ENCODE data around the gene PODXL2.
"Not testable (repeated sequence)": the region's sequence is repeated elsewhere in the genome, so short reads cannot be mapped to it uniquely, and the experiment has no call there.

PODXL2 gene

DNA sequence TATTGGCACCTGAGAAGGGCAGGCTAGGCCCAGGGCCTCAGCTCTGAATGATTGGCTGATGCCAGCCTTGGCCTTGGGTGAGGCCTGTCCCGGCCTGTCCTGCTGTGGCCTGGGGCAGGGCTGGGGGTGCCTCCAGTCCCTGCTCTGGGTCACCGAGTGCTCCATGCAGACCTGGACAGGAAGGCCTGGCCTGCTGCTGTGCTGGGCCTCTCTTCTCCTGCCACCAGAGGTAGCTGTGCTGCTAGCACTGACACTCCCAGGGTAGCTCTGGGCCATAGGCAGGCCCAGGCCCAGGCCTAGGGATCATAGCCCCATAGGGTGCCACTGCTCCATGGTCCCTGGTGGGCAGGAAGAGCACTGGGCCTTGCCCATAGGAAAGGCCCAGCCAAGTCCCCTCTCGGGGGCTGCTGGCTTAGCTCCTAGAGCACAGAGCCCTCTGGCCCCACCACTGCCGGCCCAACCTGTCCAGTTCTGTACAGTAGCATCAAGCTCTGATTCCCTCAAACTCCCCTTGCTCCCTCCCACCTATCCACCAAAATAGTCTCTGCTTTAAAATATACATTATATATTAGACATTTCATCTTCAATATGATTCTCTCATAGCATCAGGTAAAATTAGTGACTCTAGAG is 62.0 kb downstream of the PODXL2 start:
- DNase-seq = no peak

DNA sequence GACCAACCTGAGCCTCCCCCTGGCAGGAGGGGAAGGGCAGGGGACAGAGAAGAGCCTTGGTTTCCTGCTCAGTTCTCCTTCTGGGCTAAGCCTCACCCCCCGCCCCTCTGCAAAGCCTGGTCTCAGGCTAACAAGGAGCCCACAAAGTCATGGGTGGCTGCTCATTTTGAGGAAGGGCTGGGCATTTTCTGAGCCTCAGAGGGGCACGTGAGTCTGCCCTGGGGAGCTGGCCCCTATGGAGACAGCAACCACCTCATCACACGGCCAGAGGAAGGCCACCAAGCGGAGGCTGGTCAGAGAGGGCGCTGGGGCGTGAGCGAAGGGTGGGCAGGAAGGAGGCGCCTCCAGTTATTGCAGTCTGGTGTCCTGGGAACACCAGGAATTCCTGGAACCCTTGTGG is 62.5 kb downstream of the PODXL2 start:
- no peak for DNase-seq

DNA sequence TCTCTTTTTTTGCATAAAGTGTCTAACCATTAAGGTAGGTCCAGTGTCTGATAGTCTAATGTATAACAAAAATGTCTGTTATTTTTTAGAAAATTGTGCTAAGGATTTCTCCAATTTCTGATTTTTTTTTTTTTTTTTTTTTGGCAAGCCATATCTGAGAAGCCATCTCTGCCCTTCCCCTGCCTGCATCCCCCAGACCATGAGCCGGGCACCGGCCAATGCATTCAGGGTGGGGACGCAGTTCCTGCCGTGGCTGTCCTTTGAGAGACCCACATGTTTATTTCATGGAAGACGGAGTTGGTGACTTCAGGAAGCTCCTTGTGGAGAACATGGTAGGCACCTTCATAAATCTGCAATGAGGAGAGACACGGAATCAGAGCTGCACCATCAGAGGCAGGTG is 63.0 kb downstream of the PODXL2 start:
- no peak for DNase-seq

DNA sequence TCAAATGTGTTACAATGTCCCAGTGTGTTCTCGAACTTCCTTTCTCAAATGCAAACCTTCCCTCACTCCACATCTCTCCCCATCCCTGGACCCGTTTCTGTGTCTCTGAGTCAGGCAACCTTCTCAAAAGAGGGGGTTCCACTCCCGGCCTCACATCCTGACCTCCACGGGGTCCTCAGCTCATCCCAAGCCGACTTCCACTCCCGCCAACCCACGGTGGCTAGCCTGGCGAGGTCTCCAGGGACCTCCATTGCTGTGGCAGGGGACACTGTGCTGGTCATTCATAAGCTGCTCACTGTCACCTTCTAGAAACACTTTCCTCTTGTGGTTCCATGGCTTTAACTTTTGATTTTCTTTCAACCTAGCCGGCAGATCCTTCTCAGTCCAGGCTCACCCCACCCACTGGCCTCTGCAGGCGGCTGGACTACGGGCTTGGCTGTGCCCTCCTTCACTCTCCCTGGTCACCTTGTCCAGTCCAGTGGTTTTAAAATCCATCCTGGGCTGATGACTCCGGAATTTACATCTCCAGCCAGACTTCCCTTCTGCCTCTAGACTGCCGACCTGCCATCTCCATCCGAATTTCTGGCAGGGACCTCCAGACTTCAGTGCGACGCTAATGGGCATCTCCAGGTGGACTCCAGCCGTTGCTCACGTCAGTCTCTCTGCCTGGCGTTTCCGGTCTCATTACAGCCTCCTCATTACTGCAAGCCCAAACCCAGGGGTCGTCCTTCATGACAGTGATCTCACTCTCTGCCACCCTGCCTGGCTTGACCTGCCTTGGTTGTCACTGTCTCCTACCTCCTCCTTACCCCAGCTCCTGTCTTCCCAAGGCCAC is 63.7 kb downstream of the PODXL2 start:
- no peak for DNase-seq

DNA sequence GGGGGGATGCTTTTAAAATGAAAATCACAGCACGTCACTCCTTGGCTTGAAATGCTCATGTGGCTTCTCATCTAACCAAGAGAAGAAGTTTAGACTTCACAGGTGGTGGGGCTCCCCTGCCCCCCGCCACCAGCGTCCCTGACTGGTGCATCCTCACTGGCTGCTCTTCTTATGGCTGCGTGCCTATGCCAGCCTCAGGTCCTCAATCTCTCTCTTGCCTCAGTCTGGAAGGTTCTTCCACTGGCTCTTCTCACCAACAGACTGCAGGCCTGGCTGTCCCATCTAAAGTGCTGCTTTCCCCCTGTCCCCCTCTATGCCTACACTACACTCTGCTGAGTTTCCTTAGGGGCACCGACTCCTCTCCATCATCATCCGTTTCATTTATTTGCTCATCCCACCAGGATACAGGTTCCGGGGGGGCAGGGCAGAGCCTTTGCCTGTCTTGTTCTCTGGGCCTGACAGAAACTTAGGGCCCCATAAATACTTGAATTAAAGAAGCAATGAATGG is 64.4 kb downstream of the PODXL2 start:
- no peak for DNase-seq

DNA sequence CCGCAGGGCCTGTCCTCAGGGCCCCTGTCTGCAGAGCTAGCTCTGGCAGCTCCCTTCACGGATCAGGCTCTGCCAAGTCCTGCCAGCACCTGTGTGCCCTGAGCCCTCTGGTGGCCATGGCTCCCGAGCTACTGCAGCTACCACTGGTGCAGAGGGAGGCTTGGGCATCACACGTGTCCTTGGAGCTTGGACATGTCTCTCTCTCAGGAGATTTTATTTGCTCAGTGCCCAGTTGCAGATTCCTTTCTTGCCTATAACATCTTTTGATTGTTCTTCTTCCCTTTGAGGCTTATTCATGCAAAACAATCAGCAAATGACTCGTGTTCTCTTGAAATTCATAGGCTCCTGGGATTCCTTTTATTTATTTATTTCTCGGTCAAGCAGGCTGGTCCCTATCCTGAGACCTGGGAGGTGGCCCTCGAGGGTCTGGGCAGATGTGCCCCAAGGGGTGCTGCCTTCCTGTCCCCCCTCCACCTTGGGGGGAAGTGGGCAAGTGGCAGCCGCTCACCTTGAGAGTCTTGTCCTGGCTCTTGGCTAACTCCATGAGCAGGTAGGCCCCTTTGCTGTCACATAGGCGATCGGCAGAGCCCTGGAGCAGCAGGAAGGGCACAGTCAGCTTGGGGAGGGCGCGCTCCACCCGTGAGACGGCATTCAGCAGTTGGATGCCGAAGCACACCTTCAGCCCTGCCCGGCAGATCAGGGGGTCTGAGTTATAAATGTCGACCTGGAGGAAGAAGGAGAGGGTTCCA is 65.7 kb downstream of the PODXL2 start:
- DNase-seq = peak; percentile 67

DNA sequence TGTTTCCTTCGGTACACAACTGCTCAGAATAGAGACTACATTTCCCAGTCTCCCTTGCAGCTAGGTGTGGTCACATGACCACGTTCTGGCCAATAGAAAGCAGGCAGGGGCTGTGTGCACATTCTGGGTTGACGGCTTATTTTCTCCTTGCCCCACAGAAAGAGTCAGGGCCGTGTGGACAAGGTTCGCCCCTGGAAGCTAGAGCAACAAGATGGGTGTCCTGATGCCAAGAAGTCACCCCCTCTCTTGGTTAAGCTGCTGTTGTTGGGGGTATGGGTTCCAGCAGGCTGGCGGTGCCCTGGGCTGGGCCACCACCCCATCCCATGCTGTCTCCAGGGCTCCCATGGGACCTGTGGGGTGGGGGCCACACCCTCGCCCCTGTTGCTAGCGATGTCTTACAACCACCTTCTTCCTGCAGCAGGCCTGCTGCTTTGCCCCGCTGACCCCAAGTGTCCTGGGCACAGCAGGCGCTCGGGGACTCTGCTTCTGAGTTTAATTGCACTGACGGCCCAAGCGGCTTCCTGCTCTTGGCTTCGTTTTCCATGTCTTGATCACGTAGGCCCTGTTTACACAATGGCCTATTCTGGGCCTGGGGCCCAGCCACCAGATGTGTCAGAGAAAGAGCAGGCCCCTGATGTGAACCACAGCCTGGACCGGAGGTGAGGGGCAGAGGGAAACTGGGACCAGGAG is 68.7 kb downstream of the PODXL2 start:
- peak; percentile 92 for DNase-seq

DNA sequence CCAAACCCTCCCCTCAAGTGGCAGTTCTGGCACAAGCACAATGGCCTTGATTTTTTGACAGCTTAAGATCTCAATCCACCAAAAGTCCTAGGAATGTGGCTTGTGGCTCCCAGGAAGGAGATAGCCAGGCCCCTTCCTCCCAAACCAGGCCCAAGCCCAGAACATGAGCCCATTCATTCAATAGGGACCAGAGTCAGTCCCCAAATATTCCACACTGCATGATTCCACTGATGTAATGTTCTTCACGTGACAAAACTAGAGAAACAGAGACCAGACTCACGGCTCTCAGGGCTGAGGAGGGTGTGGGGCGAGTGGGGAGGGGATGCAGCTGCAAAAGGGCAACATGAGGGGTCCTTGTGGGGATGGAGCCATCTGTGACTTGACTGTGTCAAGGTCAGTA is 69.3 kb downstream of the PODXL2 start:
- no peak for DNase-seq

DNA sequence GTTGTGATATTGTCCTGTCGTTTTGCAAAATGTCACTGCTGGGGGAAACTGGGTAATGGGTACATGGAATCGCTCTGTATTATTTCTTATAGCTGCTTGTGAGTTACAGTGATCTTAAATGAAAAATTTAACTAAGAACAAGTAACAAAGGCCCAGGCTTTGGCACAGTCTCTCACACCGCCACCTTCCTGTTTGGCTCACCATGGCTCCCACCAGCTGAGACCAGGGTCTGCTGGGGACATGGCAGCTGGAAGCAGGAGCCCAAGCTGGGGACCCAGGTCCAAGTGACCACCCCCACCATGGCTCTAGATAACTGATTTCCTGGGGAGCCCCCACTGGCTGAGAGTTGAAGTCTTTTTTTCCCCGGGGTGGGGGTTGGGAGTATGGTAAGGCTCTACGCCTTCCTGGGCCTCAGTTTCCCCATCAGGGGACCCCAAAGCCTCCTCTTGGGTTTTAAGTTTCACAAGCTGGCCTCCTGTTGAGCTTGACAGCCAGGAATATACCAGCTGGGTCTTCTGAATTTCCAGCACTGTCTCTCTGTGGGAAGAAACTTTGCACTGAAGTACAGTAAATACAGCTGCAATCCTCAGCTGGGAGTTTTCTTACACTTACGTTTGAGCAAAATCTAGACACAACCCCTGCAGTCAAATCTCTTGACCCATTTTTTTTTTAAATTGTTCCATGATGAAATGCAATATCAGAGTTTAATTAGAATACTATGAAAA is 69.9 kb downstream of the PODXL2 start:
- no peak for DNase-seq

DNA sequence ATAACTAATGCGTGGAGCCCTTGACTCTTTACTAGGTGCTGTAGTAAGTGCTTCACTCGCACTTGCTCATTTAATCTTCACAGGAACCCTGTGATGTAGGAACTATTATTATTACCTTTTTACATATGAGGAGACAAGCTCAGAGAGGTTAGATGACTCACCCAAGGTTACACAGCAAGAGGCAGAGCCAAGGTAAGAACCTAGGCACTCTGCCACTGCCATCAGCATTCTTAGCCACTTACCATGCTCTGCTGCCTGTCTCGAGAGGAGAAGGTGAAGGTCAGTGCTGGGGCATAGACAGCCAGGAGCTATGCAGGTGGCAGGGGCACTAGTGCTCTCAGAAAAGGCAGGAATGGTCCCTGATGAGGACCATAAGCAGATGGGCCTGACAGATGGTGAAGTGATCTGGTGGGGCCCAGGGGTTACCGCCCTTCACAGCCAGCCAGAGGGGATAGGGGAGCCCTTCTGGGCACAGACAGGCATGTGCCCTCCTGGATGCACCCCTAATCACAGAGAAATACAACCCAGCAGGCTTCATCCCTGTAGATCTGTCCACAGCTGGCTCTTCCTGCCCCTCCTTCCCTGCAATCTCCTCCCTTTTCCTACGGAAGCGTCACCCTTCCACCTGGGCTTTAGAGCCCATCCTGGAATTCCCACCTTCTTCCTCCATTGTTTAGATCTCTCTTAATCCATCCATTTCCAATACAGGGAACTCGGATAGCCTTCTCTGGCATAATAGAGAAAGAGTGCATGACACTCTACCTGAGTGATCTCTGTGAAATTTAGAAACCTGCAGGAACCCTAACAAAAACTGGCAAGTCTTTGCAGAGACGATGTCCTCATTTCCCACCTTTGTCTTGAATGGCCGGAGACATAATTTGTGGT is 70.7 kb downstream of the PODXL2 start:
- no peak for DNase-seq

DNA sequence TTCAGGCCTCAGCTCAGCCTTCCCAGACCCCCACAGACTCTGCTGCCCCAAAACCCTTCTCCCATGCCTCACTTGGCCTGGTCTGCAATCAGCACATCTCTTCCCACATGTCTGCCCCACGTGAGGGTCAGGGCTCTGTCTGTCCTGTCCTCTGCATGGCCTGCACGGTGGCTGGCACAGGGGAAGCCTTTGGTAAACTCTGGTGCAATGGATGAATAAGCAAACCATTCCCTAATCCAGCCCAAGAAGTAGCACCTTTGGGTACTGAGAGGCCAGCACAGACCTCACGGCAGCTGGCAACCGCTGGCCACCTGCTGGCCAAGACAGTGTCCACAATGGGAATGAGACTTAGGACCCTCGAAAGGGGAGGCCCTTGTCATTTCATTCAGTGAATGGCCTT is 71.4 kb downstream of the PODXL2 start:
- DNase-seq = no peak

DNA sequence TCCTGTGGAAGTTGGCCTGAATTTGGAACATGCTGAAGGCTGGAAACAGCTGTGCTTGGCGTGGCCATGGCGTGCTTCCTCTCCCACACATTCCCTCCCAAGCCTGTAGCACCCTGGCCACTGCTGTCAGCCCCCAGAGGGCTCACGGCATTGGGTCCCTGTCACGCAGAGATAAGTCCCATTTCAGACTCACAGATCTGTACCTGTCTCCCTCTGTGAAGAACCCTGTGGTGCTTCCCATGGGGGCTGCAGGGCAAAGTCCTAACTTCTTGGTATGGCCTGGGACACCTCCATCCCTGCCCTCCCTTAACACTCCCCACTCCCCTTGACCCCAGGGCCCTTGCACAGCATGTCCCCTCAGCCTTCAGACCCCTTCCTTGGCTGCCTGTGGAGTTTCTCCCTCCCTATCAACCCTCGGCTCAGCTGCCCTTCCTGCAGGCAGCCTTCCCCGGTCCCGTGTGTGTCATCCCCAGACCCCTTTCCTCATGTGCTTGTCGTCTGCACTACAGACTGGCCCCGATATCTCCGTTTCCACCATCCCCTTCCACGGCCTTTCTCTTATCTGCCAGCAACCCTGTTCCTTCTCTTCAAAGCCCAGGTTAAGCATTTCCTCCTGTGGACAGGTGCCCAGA is 72.4 kb downstream of the PODXL2 start:
- no peak for DNase-seq

DNA sequence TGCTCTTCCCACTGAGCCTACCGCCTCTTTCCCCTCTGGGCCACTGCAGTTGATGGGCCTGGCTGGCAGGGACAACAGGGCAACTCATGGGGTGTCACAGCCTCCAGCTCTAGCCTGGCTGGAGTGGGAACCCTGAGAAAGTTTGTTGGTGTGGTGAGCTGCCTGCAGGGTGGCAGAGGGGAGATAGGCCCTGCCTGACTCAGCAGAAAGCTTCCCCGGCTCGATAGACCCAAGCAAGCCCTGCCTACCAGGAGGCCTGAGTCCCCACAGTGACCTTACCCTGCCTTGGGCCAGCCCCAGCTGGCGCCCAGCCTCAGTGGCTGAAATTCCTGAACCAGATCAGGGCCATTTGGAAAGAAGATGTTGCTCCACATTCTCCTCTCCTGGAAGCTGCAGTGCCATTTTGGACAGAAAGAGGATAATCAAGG is 73.2 kb downstream of the PODXL2 start:
- DNase-seq = no peak

DNA sequence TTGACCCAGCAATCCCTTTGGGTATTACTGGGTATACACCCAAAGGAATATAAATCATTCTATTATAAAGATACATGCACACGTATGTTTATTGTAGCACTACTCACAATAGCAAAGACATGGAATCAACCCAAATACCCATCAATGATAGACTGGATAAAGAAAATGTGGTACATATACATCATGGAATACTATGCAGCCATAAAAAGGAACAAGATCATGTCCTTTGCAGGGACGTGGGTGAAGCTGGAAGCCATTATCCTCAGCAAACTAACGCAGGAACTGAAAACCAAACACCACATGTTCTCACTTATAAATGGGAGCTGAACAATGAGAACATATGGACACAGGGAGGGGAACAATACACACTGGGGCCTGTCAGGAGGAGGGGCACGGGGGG is 75.9 kb downstream of the PODXL2 start:
- not testable (repeated sequence) for DNase-seq

DNA sequence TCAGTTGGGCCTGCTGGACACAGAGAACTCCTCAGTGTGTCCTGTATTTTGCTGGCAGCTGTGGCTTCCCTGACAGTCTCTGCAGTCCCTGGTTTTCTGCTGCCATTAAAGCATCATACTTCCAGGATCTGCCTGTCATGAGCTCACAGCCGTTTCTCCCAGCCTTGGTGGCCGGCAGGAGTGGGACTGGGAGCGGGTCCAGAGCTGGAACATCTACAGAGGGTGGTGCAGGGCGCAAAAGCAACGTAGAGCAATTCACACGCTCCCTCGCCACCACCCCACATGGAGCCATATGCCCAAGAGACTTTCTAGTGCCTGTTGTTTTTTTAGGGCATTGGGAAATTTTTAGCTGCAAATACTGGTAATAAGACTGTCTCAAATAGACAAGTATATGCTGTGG is 77.3 kb downstream of the PODXL2 start:
- no peak for DNase-seq

DNA sequence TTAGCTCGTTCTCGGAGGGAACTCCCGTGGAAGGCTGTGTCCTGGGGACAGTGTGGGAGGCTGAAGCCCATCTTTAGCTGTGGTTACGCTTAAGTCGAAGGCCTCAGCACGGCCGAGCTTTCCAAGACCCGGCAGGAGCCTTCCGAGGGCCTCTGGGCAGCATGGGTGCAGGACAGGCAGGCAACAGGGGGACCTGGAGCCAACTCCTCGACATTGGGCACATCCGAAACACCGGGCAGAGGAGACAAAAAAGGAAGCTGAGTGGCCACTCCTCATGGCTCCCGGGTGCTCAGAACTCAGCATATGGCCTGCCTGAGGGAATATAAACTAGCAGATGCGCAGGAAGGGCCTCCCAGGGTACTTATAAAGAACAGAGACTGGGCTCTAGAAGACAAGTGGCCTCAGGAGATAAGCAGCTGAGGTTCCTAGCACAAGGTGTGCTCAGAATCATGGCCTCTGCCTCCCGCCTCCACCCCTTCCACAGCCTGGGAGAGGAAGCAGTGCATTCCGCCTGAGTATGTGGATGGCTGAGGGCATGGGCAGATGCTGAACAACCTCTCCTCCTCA is 77.9 kb downstream of the PODXL2 start:
- no peak for DNase-seq

DNA sequence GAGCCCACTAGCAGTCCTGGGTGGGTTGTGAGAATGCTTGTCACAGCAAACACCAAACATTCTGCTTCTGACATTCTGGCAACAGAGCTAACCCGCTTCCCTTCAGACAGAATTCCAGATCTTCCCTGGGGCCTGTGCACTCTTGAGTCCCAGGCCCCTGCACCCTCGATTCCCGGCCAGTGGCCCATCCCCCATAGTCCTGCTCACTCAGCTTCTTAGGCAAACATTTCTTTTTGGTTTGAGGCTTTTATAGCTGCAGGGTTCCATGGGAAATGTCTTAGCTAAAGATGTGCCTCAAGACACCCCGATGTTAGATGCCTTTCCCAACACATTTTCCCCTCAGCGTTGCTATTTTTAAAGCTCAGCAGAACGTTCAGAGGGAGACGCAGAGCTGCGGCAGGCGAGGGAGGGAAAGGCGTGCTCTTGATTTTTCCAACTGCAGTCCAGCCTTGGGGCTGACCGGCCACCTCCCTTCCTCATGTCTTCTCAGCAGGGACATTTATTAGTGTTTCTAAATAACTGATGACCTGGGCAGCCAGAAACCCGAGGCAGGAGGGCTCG is 78.9 kb downstream of the PODXL2 start:
- DNase-seq = no peak

DNA sequence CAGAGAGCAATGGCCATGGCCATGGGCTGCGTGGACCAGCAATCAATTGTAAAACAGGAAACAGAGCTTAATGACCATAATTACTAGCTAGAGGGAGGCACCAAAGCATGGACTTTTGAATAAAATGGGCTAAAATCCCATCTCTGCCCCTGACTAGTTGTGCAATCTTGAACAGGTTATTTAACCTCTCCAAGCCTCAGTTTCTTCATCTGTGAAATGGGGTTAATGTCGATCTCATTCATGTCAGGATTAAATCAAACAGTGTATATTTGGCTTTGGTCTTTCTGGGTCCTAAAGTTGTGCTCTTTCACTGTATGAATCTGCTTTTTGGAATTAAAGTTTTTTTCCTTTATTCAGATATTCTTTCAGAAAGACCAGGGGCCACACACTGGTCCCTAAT is 79.9 kb downstream of the PODXL2 start:
- DNase-seq = no peak

DNA sequence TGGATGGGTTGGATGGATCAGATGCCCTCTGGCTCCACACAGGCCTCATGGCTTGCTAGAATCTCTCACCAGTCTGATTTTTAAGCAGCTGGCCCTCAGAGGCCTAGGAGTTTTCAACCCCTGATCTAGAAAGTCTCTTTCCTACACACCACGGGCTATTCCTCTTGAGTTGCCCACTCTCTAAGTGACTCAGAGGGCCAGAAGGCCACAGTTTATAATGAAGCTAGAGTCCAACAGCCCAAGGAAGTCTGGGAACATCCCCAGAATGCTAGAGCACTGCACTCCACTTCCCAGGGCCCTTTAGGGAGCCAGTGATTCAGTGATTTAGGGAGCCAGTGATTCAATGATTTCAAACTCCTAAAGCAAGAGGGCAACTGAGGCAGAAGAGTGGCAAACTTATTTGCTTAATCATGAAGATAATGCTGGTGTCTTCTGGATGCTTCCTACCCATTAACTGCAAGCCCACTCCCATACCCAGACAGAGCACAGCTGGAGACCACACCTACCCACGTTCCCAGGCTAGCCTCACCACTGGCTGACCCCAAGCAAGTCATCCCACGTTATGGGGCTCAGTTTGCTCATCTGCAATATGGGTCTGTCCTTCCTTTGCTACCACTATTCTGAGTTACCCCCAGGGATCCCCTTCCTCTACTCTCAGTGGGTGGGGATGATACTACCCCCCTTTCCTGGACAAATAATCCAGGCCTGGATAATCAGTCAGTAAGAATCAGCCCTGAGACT is 80.5 kb downstream of the PODXL2 start:
- DNase-seq = no peak
